CD14-positive monocyte (primary cell): ENCODE results near the gene FAAP100. TPM values are rescaled to one million over a fixed set of nuclear protein-coding genes. Genes with fewer than 3 reads are reported as not detected.

Source experiments
- DNase-seq, 3 donors: peaks; one replicate each; pipeline ENCODE4 v3.0.0-alpha.2; 2011 to 2022
- H2AFZ ChIP-seq: 2 replicates; pipeline ENCODE4 v1.6.0; 2012; ENCODE audit warnings: mild to moderate bottlenecking, low read depth, low read length, inconsistent platforms; ENCODE audit not compliant: insufficient read depth, poor library complexity, severe bottlenecking
- H3K27ac ChIP-seq, 2 donors: 1 replicate in 1 of 2; 2 replicates in 1 of 2; pipeline ENCODE4 v1.5.1; 2012 to 2013; ENCODE audit warnings: low read length in 2 of 2, control low read depth in 1 of 2, inconsistent platforms in 1 of 2, low read depth in 1 of 2, mild to moderate bottlenecking in 1 of 2
- H3K27me3 ChIP-seq, 2 donors: one replicate each; pipeline versions ENCODE4 v1.6.0 to v1.6.1; 2011 to 2013; ENCODE audit warnings: low read length in 2 of 2; ENCODE audit not compliant: control insufficient read depth in 2 of 2, insufficient read depth in 2 of 2
- H3K36me3 ChIP-seq, 2 donors: replicated peaks in 1 of 2; 1 replicate in 1 of 2; 2 replicates in 1 of 2; pipeline versions ENCODE4 v1.5.1 to v1.6.1; 2012 to 2013; ENCODE audit warnings: low read length in 2 of 2, control low read depth in 1 of 2, inconsistent platforms in 1 of 2, mild to moderate bottlenecking in 1 of 2; ENCODE audit not compliant: insufficient read depth in 2 of 2, control insufficient read depth in 1 of 2
- H3K4me1 ChIP-seq, 2 donors: 1 replicate in 1 of 2; 2 replicates in 1 of 2; pipeline versions ENCODE4 v1.5.1 to v1.6.1; 2012 to 2013; ENCODE audit warnings: low read length in 2 of 2, control low read depth in 1 of 2, inconsistent platforms in 1 of 2, mild to moderate bottlenecking in 1 of 2, moderate library complexity in 1 of 2; ENCODE audit not compliant: insufficient read depth in 2 of 2, control insufficient read depth in 1 of 2
- H3K4me2 ChIP-seq: replicated peaks from 2 replicates; pipeline ENCODE3; 2012; ENCODE audit warnings: low read length, moderate library complexity, mild to moderate bottlenecking; ENCODE audit not compliant: poor library complexity, severe bottlenecking; ENCODE audit errors: extremely low read depth
- H3K4me3 ChIP-seq, 3 experiments: fragments of 200-600 bp in 1 of 3; sonication (generic) in 1 of 3; replicated peaks in 1 of 3; 1 replicate in 2 of 3; 2 replicates in 1 of 3; pipeline ENCODE4 v1.5.1; 2011 to 2013; ENCODE audit warnings: low read length in 3 of 3, mild to moderate bottlenecking in 3 of 3, control low read depth in 2 of 3, low read depth in 2 of 3, inconsistent platforms in 1 of 3, moderate library complexity in 1 of 3
- H3K79me2 ChIP-seq: 2 replicates; pipeline ENCODE4 v1.6.0; 2012; ENCODE audit warnings: mild to moderate bottlenecking, control low read depth, inconsistent platforms, low read length, moderate library complexity; ENCODE audit not compliant: insufficient read depth
- H3K9ac ChIP-seq: 2 replicates; pipeline ENCODE4 v1.6.0; 2017; ENCODE audit warnings: low read length, mild to moderate bottlenecking; ENCODE audit not compliant: insufficient read depth, poor library complexity, severe bottlenecking
- H3K9me3 ChIP-seq, 2 donors: replicated peaks in 1 of 2; 1 replicate in 1 of 2; 2 replicates in 1 of 2; pipeline versions ENCODE4 v1.5.1 to v1.6.1; 2012 to 2013; ENCODE audit warnings: low read length in 2 of 2, control low read depth in 1 of 2; ENCODE audit not compliant: control insufficient read depth in 1 of 2, insufficient read depth in 1 of 2
- H4K20me1 ChIP-seq: 2 replicates; pipeline ENCODE4 v1.6.0; 2012; ENCODE audit warnings: mild to moderate bottlenecking, low read length, control low read depth, moderate library complexity; ENCODE audit not compliant: insufficient read depth
- H3K27ac Mint-ChIP-seq, 7 donors: one replicate each; pipeline ENCODE4 v1.8.0; 2020; ENCODE audit warnings: mild to moderate bottlenecking in 7 of 7, mixed read lengths in 7 of 7, moderate library complexity in 6 of 7, inconsistent platforms in 2 of 7
- H3K27me3 Mint-ChIP-seq, 3 donors: one replicate each; pipeline ENCODE4 v1.8.0; 2021 to 2022; ENCODE audit warnings: low read depth in 3 of 3, mild to moderate bottlenecking in 3 of 3, mixed read lengths in 3 of 3, moderate library complexity in 3 of 3, inconsistent platforms in 1 of 3
- H3K36me3 Mint-ChIP-seq, 2 donors: one replicate each; pipeline ENCODE4 v1.8.0; 2020; ENCODE audit warnings: mixed read lengths in 2 of 2, inconsistent platforms in 1 of 2, mild to moderate bottlenecking in 1 of 2
- H3K4me1 Mint-ChIP-seq: one replicate; pipeline ENCODE4 v1.8.0; 2020; ENCODE audit warnings: mild to moderate bottlenecking, mixed read lengths
- H3K4me3 Mint-ChIP-seq, 2 donors: one replicate each; pipeline ENCODE4 v1.8.0; 2020; ENCODE audit warnings: mild to moderate bottlenecking in 2 of 2, mixed read lengths in 2 of 2, moderate library complexity in 1 of 2
- H3K9me3 Mint-ChIP-seq, 7 donors: one replicate each; pipeline ENCODE4 v1.8.0; 2020 to 2022; ENCODE audit warnings: mixed read lengths in 7 of 7, mild to moderate bottlenecking in 6 of 7, moderate library complexity in 6 of 7, inconsistent platforms in 2 of 7
- WGBS: methylation state at CpG from one replicate; pipeline ENCODE4 v1.1.5; 2013; ENCODE audit warnings: missing lambda C conversion rate; ENCODE audit not compliant: insufficient coverage; 5-methylcytosine and 5-hydroxymethylcytosine counted together
- intact Hi-C, 2 donors: fragments of 100-400 bp; cut with micrococcal nuclease; formaldehyde crosslinking; loops; one replicate each; pipeline versions ENCODE4 v1.15.0 to v1.15.1; 2023
- polyA plus RNA-seq, 3 donors: library from polyadenylated mRNA; depleted of rRNA in 1 of 3; unstranded in 2 of 3; stranded (reverse) in 1 of 3; fragments of 300-500 nt in 2 of 3; fragments of >200 nt in 1 of 3; fragmentation: Illumina TruSeq in 2 of 3; gene quantifications; 1 replicate in 2 of 3; 2 replicates in 1 of 3; pipeline ENCODE4 v1.2.3, GENCODE V29; 2012 to 2021
- TF ChIP-seq, protein P1 (sequence below): fragments of 200-600 bp; IDR thresholded peaks from one replicate; pipeline ENCODE4 v1.8.0; 2022; ENCODE audit warnings: antibody characterized with exemption, mild to moderate bottlenecking

Gene FAAP100
- polyA plus RNA-seq, 3 donors: 10.3 to 37.6 (median 13.9) TPM

DNA sequence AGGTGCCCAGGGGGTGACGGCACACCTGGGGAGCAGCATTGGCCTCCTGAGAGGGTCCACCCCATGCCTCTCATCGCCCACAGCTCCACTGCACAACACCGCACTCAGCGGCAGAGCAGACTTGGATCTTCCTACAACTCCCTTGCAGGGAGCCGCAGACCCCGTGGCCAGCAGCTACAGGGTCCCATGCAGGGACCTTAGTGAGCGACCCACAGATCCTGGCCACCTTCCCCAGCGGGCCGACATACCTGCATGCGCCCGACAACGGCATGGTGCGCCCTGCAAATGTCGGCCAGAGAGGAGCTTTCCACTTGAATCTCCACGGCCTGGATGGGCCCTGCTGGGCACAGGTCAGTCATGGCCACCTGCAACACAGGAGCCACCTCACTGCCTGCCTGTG is 8.4 kb downstream of the FAAP100 start:
- H3K36me3 Mint-ChIP-seq: peaks cover 51 to 92% of the 10 kb centered on the region in 2 donors
- H3K27ac ChIP-seq: no peak overlapping the region
- intact Hi-C loops: no loop called here
- H3K4me3 ChIP-seq: no peak overlapping the region
- no peaks in the 10 kb centered on the region for H3K9me3 ChIP-seq
- over 99% methylated on average over 15 of the region's 15 CpGs for WGBS
- no peaks in the 10 kb centered on the region for H3K4me1 ChIP-seq
- H3K4me2 ChIP-seq: no peak overlapping the region
- no peaks in the 10 kb centered on the region for H4K20me1 ChIP-seq
- no peaks in the 10 kb centered on the region for H3K4me1 Mint-ChIP-seq
- no peaks in the 10 kb centered on the region for H3K27me3 Mint-ChIP-seq
- no peaks in the 10 kb centered on the region for H3K9me3 Mint-ChIP-seq
- no peaks in the 10 kb centered on the region for H3K79me2 ChIP-seq
- peaks cover 89 to 94% of the 10 kb centered on the region in 2 donors for H3K36me3 ChIP-seq
- H3K27ac Mint-ChIP-seq: no peak overlapping the region
- TF ChIP-seq, protein P1, sequence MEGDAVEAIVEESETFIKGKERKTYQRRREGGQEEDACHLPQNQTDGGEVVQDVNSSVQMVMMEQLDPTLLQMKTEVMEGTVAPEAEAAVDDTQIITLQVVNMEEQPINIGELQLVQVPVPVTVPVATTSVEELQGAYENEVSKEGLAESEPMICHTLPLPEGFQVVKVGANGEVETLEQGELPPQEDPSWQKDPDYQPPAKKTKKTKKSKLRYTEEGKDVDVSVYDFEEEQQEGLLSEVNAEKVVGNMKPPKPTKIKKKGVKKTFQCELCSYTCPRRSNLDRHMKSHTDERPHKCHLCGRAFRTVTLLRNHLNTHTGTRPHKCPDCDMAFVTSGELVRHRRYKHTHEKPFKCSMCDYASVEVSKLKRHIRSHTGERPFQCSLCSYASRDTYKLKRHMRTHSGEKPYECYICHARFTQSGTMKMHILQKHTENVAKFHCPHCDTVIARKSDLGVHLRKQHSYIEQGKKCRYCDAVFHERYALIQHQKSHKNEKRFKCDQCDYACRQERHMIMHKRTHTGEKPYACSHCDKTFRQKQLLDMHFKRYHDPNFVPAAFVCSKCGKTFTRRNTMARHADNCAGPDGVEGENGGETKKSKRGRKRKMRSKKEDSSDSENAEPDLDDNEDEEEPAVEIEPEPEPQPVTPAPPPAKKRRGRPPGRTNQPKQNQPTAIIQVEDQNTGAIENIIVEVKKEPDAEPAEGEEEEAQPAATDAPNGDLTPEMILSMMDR: no peak
- no peak overlapping the region for H3K4me3 Mint-ChIP-seq
- H3K27me3 ChIP-seq: no peaks in the 10 kb centered on the region
- DNase-seq: no peak
- no peak overlapping the region for H2AFZ ChIP-seq
- no peak overlapping the region for H3K9ac ChIP-seq

DNA sequence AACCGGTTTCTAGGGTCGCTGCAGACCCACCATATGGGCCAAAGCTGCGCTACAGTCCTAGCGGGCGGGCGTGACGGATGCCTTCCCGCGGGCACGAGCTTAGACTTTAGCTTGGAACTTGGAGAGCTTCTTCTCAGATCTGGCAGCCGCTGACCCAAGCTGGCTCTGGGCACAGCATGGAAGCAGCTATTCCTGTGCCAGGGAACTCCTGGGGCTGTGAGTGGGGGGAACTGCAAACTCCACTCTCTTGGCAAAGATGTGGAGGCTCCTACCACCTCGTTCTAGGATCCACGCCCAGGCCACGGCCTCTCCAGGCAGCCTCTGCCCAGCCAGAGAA is 8.8 kb downstream of the FAAP100 start:
- no peak overlapping the region for H3K27ac ChIP-seq
- H3K4me1 Mint-ChIP-seq: no peaks in the 10 kb centered on the region
- H3K4me2 ChIP-seq: no peak overlapping the region
- H3K9me3 ChIP-seq: no peaks in the 10 kb centered on the region
- no peak for DNase-seq
- no peak overlapping the region for H3K27ac Mint-ChIP-seq
- H3K27me3 ChIP-seq: no peaks in the 10 kb centered on the region
- H3K4me3 ChIP-seq: no peak overlapping the region
- no peaks in the 10 kb centered on the region for H4K20me1 ChIP-seq
- H3K79me2 ChIP-seq: no peaks in the 10 kb centered on the region
- no peaks in the 10 kb centered on the region for H3K4me1 ChIP-seq
- 98% methylated on average over 14 of the region's 14 CpGs for WGBS
- H3K9me3 Mint-ChIP-seq: no peaks in the 10 kb centered on the region
- no peak overlapping the region for H2AFZ ChIP-seq
- H3K9ac ChIP-seq: no peak overlapping the region
- peaks cover 90 to 96% of the 10 kb centered on the region in 2 donors for H3K36me3 ChIP-seq
- H3K27me3 Mint-ChIP-seq: peaks cover 0 to under 1% (median 0%) of the 10 kb centered on the region in 3 donors
- intact Hi-C loops: no loop called here
- H3K4me3 Mint-ChIP-seq: no peak overlapping the region
- TF ChIP-seq, protein P1: no peak
- peaks cover 54 to 92% of the 10 kb centered on the region in 2 donors for H3K36me3 Mint-ChIP-seq
